Measurements from ENCODE around the gene ARHGAP18.
A peak's percentile ranks its signal among the peaks of the same experiment; 100 is the strongest.

Gene ARHGAP18

DNA sequence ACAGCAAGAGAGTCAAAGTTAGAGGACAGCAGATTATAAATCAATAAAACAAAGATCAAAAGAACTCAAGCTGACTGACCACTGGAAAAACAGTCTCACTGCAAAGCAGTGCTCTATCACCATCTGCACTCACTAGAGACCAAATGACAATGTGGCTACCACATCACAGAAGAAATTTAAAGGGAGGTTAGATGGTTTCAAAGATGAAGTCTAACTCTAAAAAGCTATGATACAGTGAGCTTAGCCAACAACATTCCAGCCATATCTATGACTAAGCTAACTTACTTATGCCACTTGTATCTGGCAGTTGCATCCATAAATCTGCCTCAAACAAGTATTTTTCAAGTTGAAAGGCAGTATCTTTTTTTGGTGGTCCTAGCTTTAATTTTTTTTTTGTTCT, 68.6 kb downstream of the ARHGAP18 start:
- no peak for DNase-seq

- DNase-seq, result no peak
These were observed 71.3 kb downstream of the ARHGAP18 start for GRCh38 chr6:129638686-129639085.

- no peak for DNase-seq
These were observed 71.8 kb downstream of the ARHGAP18 start for GRCh38 chr6:129638055-129638684.

- no peak for DNase-seq
These were observed 72.5 kb downstream of the ARHGAP18 start for GRCh38 chr6:129637340-129638054.

- DNase-seq, result no peak
These were observed 74.4 kb downstream of the ARHGAP18 start for GRCh38 chr6:129635396-129636130.

- no peak for DNase-seq
These were observed 75.4 kb downstream of the ARHGAP18 start for GRCh38 chr6:129634411-129635230.

DNA sequence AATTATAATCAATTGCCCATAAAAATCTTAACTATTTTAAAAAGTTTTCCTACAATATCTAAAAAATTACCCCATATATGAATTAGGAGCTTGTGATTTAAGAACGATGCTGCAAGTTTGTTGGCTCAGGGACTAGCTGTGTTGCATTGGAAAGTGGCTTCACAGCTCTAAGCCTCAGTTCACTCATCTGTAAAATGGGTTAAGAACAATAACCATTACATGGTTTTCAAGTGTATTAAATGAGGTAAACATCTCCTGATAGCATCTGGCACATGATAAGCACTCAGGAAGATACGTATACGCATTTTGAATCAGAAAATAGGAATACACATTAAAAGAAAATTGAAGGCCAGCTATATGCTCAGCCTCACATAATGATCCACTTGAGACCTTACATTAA, 76.4 kb downstream of the ARHGAP18 start:
- DNase-seq, result no peak

DNA sequence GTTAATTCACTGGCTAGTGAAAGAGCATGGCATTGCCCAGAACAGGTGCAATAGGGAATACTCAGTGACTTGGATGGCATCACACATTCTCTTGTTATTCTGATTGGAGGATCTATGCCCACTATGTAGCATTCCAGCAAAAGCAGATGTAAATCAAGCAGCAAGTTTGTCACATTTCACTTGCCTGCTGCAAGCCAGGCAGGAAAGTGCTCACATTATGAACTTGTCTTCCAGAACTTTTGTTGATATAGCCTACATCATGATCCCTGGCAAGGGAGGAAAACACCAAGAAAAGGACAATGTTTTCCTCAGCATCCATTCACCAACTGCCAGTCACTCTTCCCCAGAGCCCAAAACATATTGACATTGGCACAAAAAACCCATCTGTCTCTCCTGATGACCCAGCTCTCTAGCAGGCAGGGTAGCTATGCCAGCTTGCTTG, 77.8 kb downstream of the ARHGAP18 start:
- no peak for DNase-seq

GRCh38 chr6:129631070-129631469, 78.9 kb downstream of the ARHGAP18 start:
- DNase-seq, result no peak

- DNase-seq, result no peak
These were observed 79.4 kb downstream of the ARHGAP18 start for GRCh38 chr6:129630596-129630995.

- no peak for DNase-seq
These were observed 81.7 kb downstream of the ARHGAP18 start for GRCh38 chr6:129628101-129628815.

- no peak for DNase-seq
These were observed 85.5 kb downstream of the ARHGAP18 start for GRCh38 chr6:129624488-129624887.

GRCh38 chr6:129623008-129623732, 86.8 kb downstream of the ARHGAP18 start:
- DNase-seq, result no peak

DNA sequence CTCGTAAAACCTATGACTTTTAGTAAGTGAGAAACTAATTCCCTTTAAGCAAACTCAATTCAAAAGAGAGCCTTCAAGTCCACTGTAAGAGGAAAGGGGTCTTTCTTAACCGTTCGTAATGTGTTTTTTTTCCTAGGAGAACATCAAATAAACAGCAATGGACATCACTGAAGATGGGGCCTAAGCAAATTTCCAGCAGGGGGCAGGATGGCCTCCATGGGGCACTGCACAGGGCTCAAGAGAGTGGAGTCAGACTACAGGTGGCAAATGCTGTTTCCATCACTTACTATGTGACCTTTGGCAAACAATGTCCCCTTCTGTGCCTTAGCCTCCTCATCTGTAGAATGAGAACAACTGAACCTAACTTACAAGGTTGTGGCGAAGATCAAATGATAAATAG, 88.7 kb downstream of the ARHGAP18 start:
- peak; percentile 29 for DNase-seq

- no peak for DNase-seq
These were observed 89.8 kb downstream of the ARHGAP18 start for GRCh38 chr6:129620234-129620610.

- no peak for DNase-seq
These were observed 90.3 kb downstream of the ARHGAP18 start for GRCh38 chr6:129619579-129620233.

DNA sequence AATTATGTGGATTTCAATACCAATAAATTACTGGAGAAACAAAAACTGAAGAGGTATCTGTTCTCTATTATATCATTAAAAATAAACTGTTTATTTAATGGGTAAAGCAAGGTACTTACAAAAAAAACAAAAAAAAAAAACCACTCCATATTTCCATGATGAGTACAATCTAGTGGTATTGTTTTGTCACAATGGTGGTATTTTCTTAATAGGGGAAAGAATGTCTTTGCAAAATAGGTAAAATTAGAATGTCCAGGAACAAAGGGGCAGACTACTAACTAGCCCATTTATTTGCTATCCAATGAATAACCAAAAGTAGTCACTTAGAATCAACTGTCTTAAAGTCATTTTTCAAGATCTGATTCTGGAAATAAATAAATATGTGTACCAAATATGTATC, 92.0 kb downstream of the ARHGAP18 start:
- DNase-seq, result no peak

DNA sequence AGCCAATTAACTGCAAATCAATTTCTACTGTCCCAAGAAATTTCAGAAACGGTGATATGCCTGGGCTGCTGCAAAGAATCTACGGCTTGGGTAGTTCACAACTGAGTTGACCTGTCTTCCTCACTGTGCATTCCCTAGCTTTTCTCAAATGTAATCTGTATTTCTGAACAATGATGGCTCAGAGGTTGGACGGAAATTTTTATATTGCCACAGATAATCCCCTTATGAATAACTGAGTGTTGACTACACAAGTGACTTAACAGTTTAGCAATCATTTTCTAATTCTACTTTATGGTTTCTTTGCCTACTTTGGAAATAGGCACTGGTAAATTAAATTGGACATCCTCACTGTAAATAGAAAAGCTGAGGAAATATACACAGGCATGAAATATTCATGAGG, 94.5 kb downstream of the ARHGAP18 start:
- DNase-seq, result no peak

DNA sequence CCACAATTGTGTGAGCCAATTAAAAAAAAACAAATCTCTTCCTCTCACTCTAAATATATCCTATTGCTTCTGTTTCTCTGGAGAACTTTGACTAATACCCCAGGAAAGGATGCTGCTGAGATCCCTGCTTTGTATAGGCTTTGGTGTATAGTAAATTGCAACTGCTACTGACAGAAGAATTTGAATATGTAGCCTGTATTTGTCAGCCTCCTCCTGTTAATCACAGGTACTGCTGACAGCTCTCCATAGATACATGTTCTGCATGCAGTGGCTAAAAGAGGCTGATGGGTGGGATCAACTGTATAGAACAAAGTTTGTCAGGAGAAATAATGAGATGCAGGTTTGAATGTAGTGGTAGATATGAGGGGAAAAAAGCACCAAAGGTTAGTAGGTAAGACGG, 95.0 kb downstream of the ARHGAP18 start:
- no peak for DNase-seq

- DNase-seq, result no peak
These were observed 95.5 kb downstream of the ARHGAP18 start for GRCh38 chr6:129614464-129614863.

- no peak for DNase-seq
These were observed 97.5 kb downstream of the ARHGAP18 start for GRCh38 chr6:129612440-129612839.
